SIG-M5 treated with dmso at 0.1 percent for 504 hours (cell line): ENCODE results near the gene VSTM4.

Experiments used
- DNase-seq: peaks from one replicate; lab custom pipeline; 2025; ENCODE audit not compliant: unreplicated experiment; lab: John Stamatoyannopoulos, UW

Gene VSTM4

DNA sequence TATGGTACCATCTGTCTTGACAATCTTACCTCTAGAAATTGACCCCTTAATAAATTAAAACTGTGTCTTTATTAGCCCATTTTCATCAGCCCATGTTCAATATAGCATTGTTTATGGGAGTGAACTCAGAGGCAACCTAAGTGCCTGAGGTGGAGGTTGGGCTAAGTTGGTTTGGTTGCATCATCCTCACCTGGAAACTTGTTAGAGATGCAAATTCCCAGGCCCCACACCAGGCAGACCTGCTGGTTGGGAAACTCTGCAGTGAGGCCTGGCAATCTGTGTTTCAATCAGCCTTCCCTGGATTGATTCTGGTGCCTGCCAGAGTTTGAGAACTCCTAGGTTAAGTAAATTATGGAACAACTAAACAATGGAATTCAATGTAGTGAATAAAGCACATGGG, 27.9 kb upstream of the VSTM4 start:
- no peak for DNase-seq

DNA sequence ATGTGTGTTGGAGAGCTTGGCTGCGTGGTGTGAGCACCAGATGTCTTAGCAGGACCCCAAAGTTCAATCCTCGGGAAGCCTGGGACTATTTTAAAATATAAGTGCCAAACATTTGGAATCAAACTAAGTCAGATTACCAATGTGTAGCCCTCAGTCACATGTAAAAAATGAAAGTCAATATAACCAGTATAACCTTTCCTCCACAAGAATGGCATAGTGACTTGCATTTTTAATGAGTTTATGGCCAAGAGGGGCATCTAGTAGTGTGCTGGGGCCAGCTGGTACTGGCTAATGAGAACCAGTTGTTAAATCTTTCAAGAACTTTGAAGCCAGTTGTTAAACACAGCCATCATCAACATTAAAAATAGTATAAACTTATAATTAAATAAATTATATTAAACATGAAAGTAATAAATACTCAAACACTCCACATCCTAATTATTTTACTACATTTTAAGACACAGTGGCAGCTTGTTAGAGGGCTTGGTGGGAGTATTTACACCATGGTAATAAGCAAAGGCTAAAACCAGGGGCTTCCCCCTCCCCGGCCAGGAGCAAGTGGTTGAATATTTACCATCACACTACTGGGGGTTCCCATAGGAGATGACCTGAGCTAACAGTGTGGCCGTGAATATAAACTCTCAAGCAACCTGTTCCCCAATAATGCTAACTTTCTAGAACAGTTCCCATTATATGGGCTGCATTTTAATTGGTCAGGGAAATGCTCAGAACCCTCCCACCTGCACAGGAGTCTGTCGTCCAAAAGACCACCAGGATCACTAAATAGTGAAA, 26.4 kb upstream of the VSTM4 start:
- no peak for DNase-seq

DNA sequence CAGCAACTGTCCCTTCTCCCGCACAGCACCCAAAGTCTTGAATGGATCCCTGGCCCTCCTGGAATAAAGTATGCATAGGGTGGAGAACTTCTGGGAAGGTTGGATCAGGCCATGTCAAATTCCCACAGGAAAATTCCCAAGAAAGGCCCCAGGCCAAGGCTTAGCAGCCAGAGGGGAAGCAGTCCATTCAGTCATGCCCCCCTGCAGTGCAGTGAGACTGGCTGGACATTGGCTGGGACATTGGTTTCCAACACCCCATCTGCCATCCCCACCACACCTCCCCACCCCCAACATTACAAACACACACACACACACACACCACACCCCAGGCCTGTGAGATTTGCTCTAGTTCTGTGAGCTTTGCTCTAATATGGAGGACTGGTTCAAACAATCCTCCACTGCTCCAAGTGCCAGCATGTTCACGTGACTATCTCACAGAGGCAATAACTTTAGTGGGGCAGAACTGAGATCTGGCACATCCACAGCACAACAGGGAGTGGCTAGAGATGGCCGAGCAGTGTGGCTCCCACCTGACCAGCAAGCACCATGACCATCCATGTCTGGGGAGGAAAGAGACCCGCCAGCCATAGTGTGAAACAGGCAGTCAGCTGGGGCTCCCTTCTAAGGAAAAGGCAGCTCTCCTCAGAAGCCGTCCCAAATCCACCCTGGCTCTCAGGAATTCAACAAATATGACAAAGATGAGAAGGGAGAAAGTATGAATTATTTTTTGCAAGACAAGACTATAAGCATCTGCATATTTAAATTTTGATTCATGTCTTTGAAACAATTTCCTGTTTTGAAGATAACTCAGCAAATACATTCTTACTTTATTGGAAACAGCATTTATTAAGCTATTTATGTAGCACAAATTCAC, 25.2 kb upstream of the VSTM4 start:
- no peak for DNase-seq

DNA sequence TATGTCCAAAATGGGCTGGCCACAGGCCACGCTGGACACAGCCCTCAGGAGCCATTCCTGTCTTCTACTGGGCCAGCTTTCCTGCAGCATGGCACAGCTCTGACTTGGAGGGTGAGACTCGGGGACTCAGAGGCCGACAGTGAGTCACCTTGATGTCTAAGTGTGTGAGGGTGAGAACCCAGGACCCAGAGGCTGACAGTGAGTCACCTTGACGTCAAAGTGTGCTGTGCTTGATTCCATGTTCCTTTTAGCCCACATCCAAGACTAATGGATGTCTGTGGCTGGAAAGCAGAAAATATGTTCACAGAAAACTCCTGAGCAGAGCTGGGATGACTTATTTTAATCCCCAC, 24.5 kb upstream of the VSTM4 start:
- no peak for DNase-seq

DNA sequence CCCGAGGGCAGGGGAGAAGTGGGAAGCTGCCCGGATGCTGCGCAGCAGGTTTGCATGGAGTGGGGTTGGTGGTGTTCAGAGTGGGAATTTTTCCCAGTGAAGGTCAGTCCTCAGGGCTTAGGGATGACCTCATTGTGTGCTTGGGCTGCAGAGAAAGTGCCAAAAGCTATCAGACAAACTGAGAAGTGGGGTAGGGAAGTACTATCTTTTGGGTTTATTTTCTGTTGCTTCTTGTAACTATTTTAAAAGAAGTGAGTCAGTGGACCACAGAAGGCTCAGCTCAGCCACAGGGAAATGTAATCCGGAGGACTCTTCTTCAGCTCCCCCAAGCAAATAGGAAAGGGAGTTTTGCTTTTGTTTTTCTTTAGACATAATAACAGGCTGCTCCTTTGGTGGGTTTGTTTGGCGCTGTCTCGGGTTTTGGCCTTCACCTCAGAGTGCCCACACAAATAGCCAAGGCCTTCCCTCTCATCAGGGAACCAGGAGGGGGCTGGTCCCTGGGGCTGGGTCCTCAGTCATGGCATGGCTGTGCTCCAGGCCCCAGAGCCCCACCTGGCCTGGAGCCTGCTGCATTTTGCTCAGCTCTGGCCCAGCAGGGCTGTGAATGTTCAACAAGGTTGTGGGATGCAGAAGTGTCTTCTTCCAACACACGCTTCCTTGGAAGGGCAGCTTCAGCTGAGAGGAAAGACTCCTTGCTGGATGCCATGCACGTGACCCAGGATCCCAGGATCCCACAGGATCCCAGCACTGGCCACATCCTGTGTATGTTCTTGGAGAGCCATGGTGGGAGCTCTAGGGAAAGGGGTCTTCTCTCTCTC, 23.9 kb upstream of the VSTM4 start:
- DNase-seq, result peak; percentile 56

DNA sequence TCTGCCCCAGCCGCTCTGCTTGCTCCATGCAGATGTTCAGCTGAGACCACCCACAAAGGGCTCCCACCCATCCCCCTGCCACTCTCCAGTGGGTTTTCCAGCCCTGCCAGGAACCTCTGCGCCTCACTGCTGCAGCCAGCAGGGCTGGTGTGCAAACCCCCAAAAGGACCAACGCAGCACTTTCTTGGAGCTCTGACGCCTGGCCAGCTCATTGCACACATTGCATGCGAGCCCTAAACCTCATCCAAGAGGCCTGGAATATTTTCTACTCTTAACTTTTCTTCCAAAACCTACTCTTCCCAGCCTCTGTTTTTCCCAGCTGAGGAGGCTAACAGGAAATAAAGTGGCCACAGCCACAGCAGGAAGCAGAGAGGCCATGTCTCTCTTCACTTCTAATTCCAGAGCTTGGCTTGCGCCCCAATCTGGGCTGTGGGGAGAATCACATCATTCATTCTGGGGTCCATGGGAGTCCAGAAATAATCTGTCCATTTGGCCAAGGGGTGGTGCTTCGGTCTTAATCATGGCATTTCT, 23.1 kb upstream of the VSTM4 start:
- DNase-seq, result no peak

DNA sequence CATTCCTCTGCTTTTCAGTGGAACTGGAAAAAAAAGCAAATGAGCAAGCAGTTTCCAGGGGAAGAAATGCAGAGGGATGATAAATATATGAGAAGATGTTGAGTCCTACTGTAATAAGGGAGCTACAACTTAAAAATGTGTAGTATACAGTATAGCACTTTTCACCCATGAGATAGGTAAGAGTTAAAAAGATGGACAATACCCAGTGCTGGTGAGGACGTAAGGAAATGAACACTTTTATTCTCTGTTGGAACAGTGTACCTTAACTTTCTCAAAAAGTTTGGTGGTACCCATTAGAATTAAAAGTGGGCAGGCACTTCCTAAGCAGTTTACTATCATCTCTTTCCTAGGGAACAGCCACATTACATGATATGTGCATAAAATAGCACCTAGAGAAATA, 21.2 kb upstream of the VSTM4 start:
- DNase-seq, result no peak

DNA sequence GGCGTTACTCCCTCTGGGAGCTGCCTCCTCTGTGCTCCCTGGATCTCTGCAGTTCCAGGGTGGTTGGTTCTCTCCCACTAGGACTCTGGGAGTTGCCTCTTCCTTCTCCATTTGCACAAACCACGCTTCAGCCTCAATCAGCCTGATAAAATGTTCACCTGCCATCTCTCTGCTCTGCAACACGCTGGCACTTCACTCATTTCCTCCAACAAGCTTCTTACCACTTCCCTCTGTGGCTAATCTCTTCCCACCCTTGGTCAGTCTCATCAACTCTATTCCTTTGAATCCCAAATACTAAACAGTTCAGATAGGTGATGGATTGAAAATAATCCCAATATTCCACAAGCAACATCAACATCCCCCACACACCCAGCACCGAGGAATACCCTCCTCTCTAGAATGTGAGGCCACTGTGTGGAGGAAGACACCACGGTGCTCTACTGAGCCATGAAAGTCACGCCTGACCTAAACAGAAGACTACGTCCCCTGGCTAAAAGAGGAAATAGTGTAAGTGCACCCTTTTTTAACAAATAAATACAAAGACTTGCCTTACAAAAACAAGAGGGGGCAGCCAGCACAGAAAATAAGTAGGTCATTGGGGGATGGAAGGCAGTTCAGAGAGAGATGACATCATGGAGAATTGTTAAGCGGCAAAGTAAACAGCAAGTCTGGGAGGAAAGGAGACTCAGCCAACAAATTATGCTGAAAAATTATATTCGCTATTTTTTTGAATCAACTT, 20.4 kb upstream of the VSTM4 start:
- no peak for DNase-seq

DNA sequence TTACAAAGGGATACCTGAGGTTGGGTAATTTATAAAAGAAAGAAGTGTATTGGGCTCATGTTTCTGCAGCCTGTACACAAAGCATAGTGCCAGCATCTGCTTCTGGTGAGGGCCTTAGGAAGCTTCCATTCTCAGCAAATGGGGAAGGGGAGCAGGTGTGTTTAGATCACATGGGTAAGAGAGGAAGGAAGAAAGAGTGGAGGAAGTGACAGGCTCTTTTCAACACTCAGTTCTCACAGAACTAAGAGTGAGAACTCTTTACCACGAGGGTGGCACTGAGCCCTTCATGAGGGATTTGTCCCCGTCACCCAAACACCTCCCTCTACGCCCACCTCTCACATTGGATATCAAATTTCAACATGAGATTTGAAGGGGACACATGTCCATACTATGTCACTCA, 19.0 kb upstream of the VSTM4 start:
- DNase-seq, result no peak

DNA sequence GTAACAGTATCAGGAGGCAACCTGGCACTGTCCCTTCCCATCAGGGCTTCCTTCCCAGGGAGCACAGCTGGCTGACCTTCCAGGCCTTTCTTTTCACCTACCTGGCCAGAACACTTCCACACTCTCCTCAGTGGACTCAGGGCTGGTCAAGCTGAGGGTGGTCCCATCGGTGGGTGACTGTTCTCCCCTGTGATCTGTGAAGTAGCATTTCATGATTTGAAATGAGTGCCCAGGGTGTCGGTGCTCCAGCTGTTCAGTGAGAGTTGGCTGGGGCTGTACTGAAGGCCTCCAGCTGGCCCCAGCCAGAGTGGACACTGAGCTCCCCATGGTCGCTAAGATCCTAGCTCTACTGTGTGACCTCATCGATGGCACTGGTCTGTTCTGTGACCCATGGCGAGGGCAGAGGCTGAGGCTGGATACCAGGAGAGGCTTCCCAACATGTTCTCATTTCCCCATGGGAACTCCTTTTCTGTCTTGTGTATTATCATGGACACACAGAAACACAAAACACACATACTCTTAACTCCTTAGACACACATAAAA, 18.5 kb upstream of the VSTM4 start, which contains the start of gene FAM170B:
TSS of gene FAM170B (minus strand) at position 316 of the 543 bp plus-strand sequence. CDS start at position 213, 103 bp downstream.
- DNase-seq, result no peak

DNA sequence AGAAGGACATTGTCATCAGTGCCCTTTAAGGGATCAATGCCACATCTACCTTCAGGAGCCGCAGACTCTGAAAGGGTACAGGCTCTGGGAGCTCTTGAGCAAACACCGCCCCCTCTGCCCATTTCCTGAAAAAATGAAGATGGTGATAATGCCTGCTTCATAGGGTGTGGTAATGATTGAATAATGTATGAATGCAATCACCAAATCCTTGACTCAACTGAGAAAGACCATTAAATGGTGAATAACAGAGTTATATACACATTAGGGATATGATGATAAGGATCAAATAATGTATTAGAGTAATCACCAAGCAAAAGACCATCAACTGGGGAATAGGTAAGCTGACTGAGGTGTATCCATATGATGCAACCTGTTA, 17.0 kb upstream of the VSTM4 start:
- no peak for DNase-seq

DNA sequence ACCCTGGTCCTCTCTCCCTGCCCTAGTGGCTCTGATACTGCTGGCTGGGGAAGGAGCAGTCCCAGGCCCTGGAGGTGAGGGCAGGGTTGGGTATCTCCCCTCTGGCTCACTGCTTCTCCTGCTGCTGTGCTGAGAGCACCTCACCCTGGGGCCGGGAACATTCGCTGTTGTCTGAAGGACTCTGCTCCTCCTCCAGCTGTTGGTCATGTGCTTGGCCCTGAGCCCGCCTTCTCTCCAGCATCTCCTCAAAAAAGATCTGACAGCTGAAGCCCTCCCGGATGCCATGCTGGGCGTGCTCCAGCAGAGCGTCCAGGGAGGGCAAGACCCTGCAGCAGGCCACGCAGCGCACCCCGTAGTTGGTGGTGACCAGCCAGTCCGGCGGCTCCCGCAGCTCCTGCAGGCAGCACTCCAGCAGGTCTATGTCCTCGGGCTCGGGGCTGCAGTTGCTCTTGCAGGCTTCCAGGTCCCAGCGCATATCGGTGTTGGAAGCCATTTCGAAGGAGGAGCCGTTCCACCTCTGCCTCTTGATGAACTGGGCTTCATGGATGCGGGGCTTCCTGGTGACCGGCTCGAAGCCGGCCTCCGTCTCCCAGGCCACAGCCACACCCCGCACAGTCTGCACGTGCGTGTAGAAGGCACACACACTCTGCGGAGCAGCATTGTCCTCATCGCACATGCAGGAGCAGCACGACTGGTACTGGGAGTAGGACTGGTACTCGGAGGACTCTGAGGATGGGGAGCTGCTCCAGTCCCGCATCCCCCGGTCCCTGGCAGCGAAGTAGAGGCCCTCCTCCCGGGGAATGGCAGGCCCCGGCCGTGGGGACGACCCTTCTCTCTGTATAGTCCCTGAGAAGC, 16.4 kb upstream of the VSTM4 start:
- DNase-seq, result no peak

DNA sequence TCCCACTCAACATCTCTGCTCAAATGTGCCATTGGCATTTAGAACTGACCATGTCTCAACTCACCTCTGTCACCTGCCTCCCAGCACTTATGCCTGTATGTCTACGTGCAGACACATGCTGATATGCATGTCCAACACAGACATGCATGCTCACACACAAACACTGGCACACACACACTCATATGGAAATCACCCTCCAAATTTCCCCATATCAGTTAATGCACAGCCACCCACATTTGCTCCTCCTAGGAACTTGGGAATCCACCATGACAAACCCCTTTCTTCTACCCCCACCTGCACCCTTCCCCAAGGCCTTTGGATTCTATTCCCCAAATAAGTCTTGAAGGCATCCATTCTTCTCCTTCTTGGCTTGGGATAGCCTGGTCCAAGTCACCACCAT, 14.1 kb upstream of the VSTM4 start:
- no peak for DNase-seq

DNA sequence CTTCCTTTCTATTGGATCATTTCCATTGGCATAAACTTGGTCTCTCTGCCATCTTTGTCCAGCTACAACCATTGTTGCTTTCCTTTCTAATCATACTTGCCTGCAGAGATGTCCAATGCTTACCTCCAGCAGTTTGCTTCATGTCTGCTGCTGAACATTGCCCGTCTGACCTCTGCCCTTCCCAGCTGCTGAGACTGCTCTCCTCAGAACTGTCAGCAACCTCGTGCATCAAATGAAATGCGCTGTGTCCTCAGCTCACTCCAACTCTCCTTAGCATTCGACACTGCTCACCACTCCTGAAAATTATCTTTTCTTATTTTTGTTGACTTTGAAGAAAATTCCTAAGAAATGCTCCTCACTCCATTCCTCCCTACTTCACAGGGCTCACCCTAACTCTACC, 13.5 kb upstream of the VSTM4 start:
- no peak for DNase-seq

DNA sequence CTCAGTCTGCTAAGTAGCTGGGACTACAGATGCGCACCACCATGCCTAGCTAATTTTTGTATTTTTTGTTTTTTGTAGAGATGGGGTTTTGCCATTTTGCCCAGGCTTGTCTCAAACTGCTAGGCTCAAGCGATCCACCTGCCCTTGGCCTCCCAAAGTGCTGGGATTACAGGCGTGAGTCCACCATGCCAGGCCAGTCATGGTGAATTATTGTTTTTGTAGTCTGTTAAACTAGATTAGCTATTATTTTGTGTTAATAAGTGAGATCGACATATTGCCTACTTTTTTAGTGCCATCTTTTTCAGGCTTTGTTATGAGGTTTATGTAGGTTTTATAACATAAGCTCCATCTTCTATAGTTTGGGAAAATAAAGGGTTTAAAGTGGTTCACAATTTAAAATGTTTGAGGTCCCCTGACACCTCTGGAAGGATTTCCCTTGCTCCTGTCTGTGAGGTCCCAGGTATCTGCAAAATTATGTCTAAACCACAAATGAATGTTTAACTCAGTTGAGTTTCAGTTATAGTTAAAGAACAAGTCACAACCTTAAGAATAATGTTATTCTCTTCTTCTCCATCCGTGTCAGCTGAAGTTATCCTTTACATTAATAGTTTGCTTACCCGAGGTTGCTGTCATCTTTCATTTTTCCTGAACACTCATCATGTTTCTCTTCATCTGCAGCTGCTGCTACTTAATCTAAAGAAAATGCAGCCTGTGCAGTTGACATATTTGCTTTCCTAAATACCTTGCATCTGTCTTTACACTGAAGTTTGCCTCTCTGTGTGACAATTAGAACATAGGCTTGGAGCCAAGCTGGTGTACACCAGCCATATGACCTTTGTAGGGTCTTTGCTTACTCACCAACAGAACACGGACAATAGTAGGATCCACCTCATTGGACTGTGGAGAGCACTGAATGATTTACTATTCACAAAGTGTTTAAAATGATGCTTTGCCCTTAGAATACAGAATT, 8.9 kb upstream of the VSTM4 start:
- no peak for DNase-seq

DNA sequence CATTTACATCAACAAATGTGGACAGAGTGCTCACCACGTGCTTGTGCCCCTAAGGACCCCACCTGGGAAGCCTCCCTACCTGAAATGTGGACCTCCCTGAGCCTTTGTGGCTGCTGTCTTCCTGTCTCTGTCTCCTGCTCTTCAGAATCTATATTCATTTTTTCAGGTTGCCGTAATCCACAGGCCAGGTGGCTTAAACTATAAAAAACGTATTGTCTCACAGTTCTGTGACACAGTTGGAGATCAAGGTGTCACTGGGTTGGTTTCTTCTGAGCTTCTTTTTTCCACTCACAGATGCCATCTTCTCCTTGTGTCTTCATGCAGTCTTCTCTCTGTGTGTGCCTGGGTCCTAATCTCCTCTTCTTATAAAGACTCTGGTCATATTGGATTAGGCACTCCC, 5.6 kb upstream of the VSTM4 start:
- no peak for DNase-seq

DNA sequence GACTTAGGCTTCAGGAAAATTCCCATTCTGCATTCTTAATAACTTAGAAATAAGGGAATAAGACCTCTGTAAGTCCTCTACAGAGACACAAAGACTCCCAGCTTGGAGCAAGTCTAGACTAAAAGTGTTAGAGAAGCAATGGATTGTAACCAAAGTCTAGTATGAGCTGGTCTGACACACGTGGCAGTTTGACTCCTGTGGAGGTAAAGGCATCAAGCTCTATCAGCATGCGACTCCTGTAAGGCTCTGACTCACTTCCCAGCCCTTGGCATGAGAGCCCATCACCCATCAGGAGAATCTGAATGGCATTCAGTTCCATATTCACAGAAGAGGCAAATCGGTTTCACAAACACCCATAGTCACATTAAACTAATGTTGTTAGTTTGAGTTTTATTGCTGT, 4.4 kb upstream of the VSTM4 start:
- no peak for DNase-seq

DNA sequence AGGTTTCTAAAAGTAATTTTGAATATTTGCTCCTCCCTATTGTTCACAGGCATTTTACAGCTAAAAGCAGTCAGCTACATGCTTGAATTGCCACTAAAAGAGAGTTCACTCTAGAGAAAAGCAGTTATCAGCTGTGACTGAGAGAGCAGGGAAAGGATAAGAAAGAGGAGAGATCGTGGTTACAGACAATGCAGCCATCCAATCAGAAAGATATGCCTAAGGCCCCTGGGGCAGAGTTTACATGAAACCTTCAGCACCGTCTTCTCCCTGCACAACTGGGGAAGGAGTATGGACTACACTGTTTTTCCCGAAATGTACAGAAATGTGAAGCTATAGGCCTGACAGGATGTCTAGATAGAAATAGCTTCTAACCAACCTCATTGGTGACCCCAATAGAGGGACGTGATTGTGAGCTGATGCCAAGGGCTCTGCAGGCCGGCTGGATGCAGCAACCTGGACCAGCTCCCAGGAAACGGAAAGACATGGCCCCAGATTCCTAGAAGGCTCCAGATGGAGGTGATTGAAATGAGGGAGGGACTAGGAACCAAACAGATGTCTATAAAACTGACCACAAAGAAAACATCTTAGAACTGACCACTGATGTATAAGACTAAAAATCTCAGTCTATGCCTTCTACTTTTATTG, 3.2 kb upstream of the VSTM4 start:
- DNase-seq, result no peak
